HepG2 (cell line): ENCODE results near the gene TIMM17B. TPM values are rescaled to one million over a fixed set of nuclear protein-coding genes. Genes with fewer than 3 reads are reported as not detected.
A peak's percentile ranks its signal among the peaks of the same experiment; 100 is the strongest.

Experiments
- ATAC-seq: fragments of 200-7000 bp; cut with Tn5 transposase; 3 replicates; pipeline ENCODE4 v1.9.1; 2020; ENCODE audit warnings: mild to moderate bottlenecking, moderate library complexity
- BruUV-seq: library from RNA; stranded (reverse); fragments of 400-500 nt; replicated peaks from 2 replicates; lab custom pipeline; 2021; lab: Mats Ljungman, UMichigan
- CTCF ChIA-PET: fragments of 300-600 bp; formaldehyde crosslinking; extraction: SDS; loops from one replicate; lab custom pipeline; 2021; ENCODE audit warnings: low total read pairs, inconsistent platforms, low intra/inter-chr PET ratio; lab: Yijun Ruan, JAX
- POLR2A ChIA-PET: fragments of 350-600 bp; sonication (Branson Sonifier 250); formaldehyde crosslinking; loops from one replicate; lab custom pipeline; 2020; ENCODE audit warnings: antibody characterized with exemption, inconsistent platforms; lab: Yijun Ruan, JAX
- DNase-seq: peaks from one replicate; pipeline ENCODE4 v3.0.0-alpha.2; 2015; ENCODE audit warnings: low spot score
- FAIRE-seq: peaks from 3 replicates; lab custom pipeline; 2011; peaks lifted over from hg19 to GRCh38; lab: Jason Lieb, UNC
- H2AFZ ChIP-seq: one replicate; pipeline ENCODE4 v1.6.1; 2011; ENCODE audit warnings: low read length, inconsistent platforms
- H3K27ac ChIP-seq: fragments of 300-600 bp; 3 replicates; pipeline ENCODE4 v1.8.0; 2011; ENCODE audit warnings: mixed run types, mild to moderate bottlenecking, mixed read lengths, low read length, inconsistent platforms; ENCODE audit not compliant: insufficient read depth; ENCODE audit errors: extremely low read length
- H3K27me3 ChIP-seq, 2 experiments: fragments of 200-600 bp in 1 of 2; 2 replicates in 1 of 2; 3 replicates in 1 of 2; pipeline versions ENCODE4 v1.6.0 to v1.8.0; 2011; ENCODE audit warnings: low read length in 2 of 2, mild to moderate bottlenecking in 2 of 2, moderate library complexity in 2 of 2, inconsistent platforms in 1 of 2; ENCODE audit not compliant: insufficient read depth in 2 of 2, control insufficient read depth in 1 of 2
- H3K36me3 ChIP-seq, 2 experiments: fragments of 200-600 bp in 1 of 2; replicated peaks in 1 of 2; 2 replicates in 1 of 2; 3 replicates in 1 of 2; pipeline versions ENCODE4 v1.5.1 to v1.8.0; 2011; ENCODE audit warnings: low read length in 2 of 2, inconsistent platforms in 1 of 2; ENCODE audit not compliant: insufficient read depth in 2 of 2, control insufficient read depth in 1 of 2
- H3K4me1 ChIP-seq: 2 replicates; pipeline ENCODE4 v1.5.1; 2012; ENCODE audit warnings: low read length, inconsistent platforms; ENCODE audit not compliant: insufficient read depth
- H3K4me2 ChIP-seq: 2 replicates; pipeline ENCODE4 v1.6.0; 2011; ENCODE audit warnings: low read depth, low read length, inconsistent platforms
- H3K4me3 ChIP-seq, 3 experiments: fragments of 200-600 bp in 1 of 3; sonication (generic), shearing (Covaris generic) in 1 of 3; replicated peaks in 1 of 3; 2 replicates each; pipeline ENCODE4 v1.5.1; 2011 to 2016; ENCODE audit warnings: low read length in 3 of 3, inconsistent platforms in 2 of 3, low read depth in 2 of 3, mild to moderate bottlenecking in 2 of 3, control low read depth in 1 of 3, mixed read lengths in 1 of 3; ENCODE audit not compliant: insufficient read depth in 1 of 3
- H3K79me2 ChIP-seq: one replicate; pipeline ENCODE4 v1.6.1; 2011; ENCODE audit warnings: low read length, inconsistent platforms; ENCODE audit not compliant: insufficient read depth
- H3K9ac ChIP-seq: 2 replicates; pipeline ENCODE4 v1.6.0; 2011; ENCODE audit warnings: mild to moderate bottlenecking, low read depth, low read length, inconsistent platforms; ENCODE audit not compliant: insufficient read depth
- H3K9me3 ChIP-seq: 2 replicates; pipeline ENCODE4 v1.5.1; 2012; ENCODE audit warnings: mild to moderate bottlenecking, low read length
- H4K20me1 ChIP-seq: 2 replicates; pipeline ENCODE4 v1.6.0; 2011; ENCODE audit warnings: inconsistent platforms, mild to moderate bottlenecking, low read length, moderate library complexity; ENCODE audit not compliant: insufficient read depth
- HMGXB4 ChIP-seq, 2 experiments: sonication (generic) in 1 of 2; formaldehyde crosslinking in 1 of 2; IDR thresholded peaks; 2 replicates each; pipeline versions ENCODE4 v1.4.0 to v1.6.1; 2018 to 2020; ENCODE audit warnings: missing genetic modification reagents in 2 of 2, borderline replicate concordance in 1 of 2, low read depth in 1 of 2, mild to moderate bottlenecking in 1 of 2, missing biosample characterization in 1 of 2
- HOXA9 ChIP-seq: sonication (generic); formaldehyde crosslinking; IDR thresholded peaks from 2 replicates; pipeline ENCODE4 v1.8.1; 2022; ENCODE audit warnings: missing genetic modification reagents, mild to moderate bottlenecking, moderate library complexity, borderline replicate concordance
- RAD51 ChIP-seq: fragments of 450-650 bp; IDR thresholded peaks from 2 replicates; pipeline ENCODE4 v1.6.1; 2016; ENCODE audit warnings: borderline replicate concordance
- SNAI1 ChIP-seq: sonication (generic); formaldehyde crosslinking; IDR thresholded peaks from 2 replicates; pipeline ENCODE4 v1.5.0; 2020; ENCODE audit warnings: mild to moderate bottlenecking, missing genetic modification reagents, borderline replicate concordance
- THRA ChIP-seq: sonication (generic); formaldehyde crosslinking; IDR thresholded peaks from 2 replicates; pipeline ENCODE4 v1.4.0; 2020; ENCODE audit warnings: missing genetic modification reagents, borderline replicate concordance
- ZFP36L1 ChIP-seq: sonication (generic); formaldehyde crosslinking; IDR thresholded peaks from 2 replicates; pipeline ENCODE4 v1.8.0; 2022; ENCODE audit warnings: mild to moderate bottlenecking, missing genetic modification reagents, moderate library complexity
- ZNF841 ChIP-seq: sonication (generic); formaldehyde crosslinking; IDR thresholded peaks from 2 replicates; pipeline ENCODE4 v1.8.1; 2023; ENCODE audit warnings: missing genetic modification reagents, borderline replicate concordance
- WGBS: methylation state at CpG from one replicate; pipeline ENCODE4 v1.1.6; 2017; ENCODE audit warnings: low lambda C conversion rate; 5-methylcytosine and 5-hydroxymethylcytosine counted together
- in situ Hi-C: cut with HindIII; loops from 2 replicates; pipeline ENCODE4 v1.10.0; 2017; ENCODE audit warnings: low pct_unique_long_range_greater_than_20kb; ENCODE audit not compliant: extremely low pct_ligation_motif_present
- intact Hi-C: fragments of 100-400 bp; cut with micrococcal nuclease; formaldehyde crosslinking; loops from one replicate; pipeline ENCODE4 v1.10.0; 2022; ENCODE audit not compliant: unreplicated experiment
- polyA plus RNA-seq, 8 experiments: library from polyadenylated mRNA; depleted of rRNA in 3 of 8; stranded (reverse) in 7 of 8; unstranded in 1 of 8; fragments of >200 nt; fragmentation: Illumina TruSeq in 4 of 8; extraction: Trizol in 4 of 8; gene quantifications; 2 replicates each; pipeline versions ENCODE4 v1.2.1 to v1.2.3, GENCODE V29; 2011 to 2016; ENCODE audit warnings: low read depth in 4 of 8, missing spikeins in 1 of 8, mixed read lengths in 1 of 8; ENCODE audit not compliant: insufficient read depth in 1 of 8
- total RNA-seq, 5 experiments: library from RNA; depleted of rRNA; stranded (reverse); fragments of >200 nt; fragmentation: Illumina TruSeq; extraction: Trizol; gene quantifications; 2 replicates each; pipeline ENCODE4 v1.2.3, GENCODE V29; 2016; ENCODE audit warnings: low read depth in 1 of 5

Gene TIMM17B
- total and polyA plus RNA-seq, 2 of the 13 experiments (the other 11 are each of a cell fraction or from before 2014, with no cell fraction given): 56.0 to 72.5 TPM

- 0 out of 2 replicates have a peak, but pooled peaks have one; percentile 18 for TF ChIP-seq THRA (CRISPR knock-in tag)
- TF ChIP-seq RAD51: peak; percentile 8; the same call in 1 of the 2 replicates
Measured at GRCh38 chrX:48918643-48919340, 21.2 kb upstream of the TIMM17B start, which contains the start of gene PIM2 (continued).

- no CpG with 5 or more reads among the region's 23 CpGs for WGBS
- FAIRE-seq: no peak
Measured at GRCh38 chrX:48918301-48918642, 20.7 kb upstream of the TIMM17B start.

More at GRCh38 chrX:48918301-48918642, 20.7 kb upstream of the TIMM17B start:
- H3K9ac ChIP-seq: peak overlapping the region; percentile 76
- peaks cover 13% of the 10 kb centered on the region for H3K79me2 ChIP-seq
- H2AFZ ChIP-seq: no peak overlapping the region
- BruUV-seq: no TSS peak
- peak overlapping the region; percentile 60 to 85 (median 75); a peak in 5 of 6 replicates for H3K4me3 ChIP-seq
- peak overlapping the region; percentile 83 for H3K4me2 ChIP-seq
- ChIA-PET POLR2A (no interaction called here), CTCF (no interaction called here)
- H3K9me3 ChIP-seq: no peaks in the 10 kb centered on the region
- H4K20me1 ChIP-seq: no peaks in the 10 kb centered on the region
- peaks cover 31% of the 10 kb centered on the region for H3K4me1 ChIP-seq
- H3K27ac ChIP-seq: peak overlapping the region; percentile 68
- in situ Hi-C loops (no loop called here), intact Hi-C loops (loop anchor here (5.0 to 10.0 kb wide), 2 partner anchors 153 to 271 kb away; partner anchors contain the start of gene GLOD5)
- peak; percentile 13 for ATAC-seq
- peaks cover 0 to 17% of the 10 kb centered on the region in 2 experiments; a peak in 2 of 5 replicates for H3K36me3 ChIP-seq
- TF ChIP-seq SNAI1 (no peak), ZNF841 (CRISPR knock-in tag) (0 out of 2 replicates have a peak, but pooled peaks have one; percentile 27), ZFP36L1 (CRISPR knock-in tag) (no peak), HOXA9 (CRISPR knock-in tag) (0 out of 2 replicates have a peak, but pooled peaks have one; percentile 23), HMGXB4 (CRISPR knock-in tag; IDR thresholded peaks at IDR 0.05; ENCODE audit: borderline replicate concordance in 1 of 2, low read depth in 1 of 2) (0 out of 4 replicates have a peak, but pooled peaks of 1 of the 2 experiments have one; percentile 14)
- no peak for DNase-seq
- no peaks in the 10 kb centered on the region for H3K27me3 ChIP-seq
